Measurements from ENCODE around the gene CCL22.

Gene CCL22

GRCh38 chr16:57391708-57392107 is 33.1 kb downstream of the CCL22 start:
- peaks cover 3% of the 10 kb centered on the region for H3K27me3 ChIP-seq (ENCODE audit: insufficient read depth, low read length, poor library complexity)
- H3K4me1 ChIP-seq (ENCODE audit: insufficient read depth, low read length), result no peaks in the 10 kb centered on the region

GRCh38 chr16:57392694-57393093 is 34.1 kb downstream of the CCL22 start:
- no peak overlapping the region for H3K4me3 ChIP-seq (ENCODE audit: low read depth in 1 of 2, low read length in 2 of 2)
- H3K27ac ChIP-seq (ENCODE audit: low read length), result no peak overlapping the region
- ATAC-seq (ENCODE audit: insufficient read depth, low read depth), result no peak
- TF ChIP-seq CTCF (IDR thresholded peaks at IDR 0.05; ENCODE audit: borderline replicate concordance, extremely low read depth, low read length, poor library complexity, severe bottlenecking) (no peak), EZH2 (IDR thresholded peaks at IDR 0.05; ENCODE audit: borderline replicate concordance, low read depth, low read length, severe bottlenecking) (no peak)
- H3K36me3 ChIP-seq (ENCODE audit: insufficient read depth, low read length), result no peaks in the 10 kb centered on the region
- no peaks in the 10 kb centered on the region for H3K4me1 ChIP-seq (ENCODE audit: insufficient read depth, low read length)
- H3K4me2 ChIP-seq (ENCODE audit: insufficient read depth, low read length), result no peak overlapping the region
- H2AFZ ChIP-seq (ENCODE audit: low read depth, low read length), result no peak overlapping the region
- H3K9ac ChIP-seq (ENCODE audit: low read depth, low read length), result no peak overlapping the region
- no peaks in the 10 kb centered on the region for H4K20me1 ChIP-seq (ENCODE audit: insufficient read depth, low read length)
- no peaks in the 10 kb centered on the region for H3K9me3 ChIP-seq (ENCODE audit: insufficient read depth, low read length, severe bottlenecking)
- DNase-seq, result no peak
- no peaks in the 10 kb centered on the region for H3K79me2 ChIP-seq (ENCODE audit: insufficient read depth, low read length)
- H3K27me3 ChIP-seq (ENCODE audit: insufficient read depth, low read length, poor library complexity), result peaks cover 3% of the 10 kb centered on the region

More at GRCh38 chr16:57391708-57392107, 33.1 kb downstream of the CCL22 start:
- Histone ChIP-seq H3K27ac (ENCODE audit: low read length) (no peak overlapping the region), H2AFZ (ENCODE audit: low read depth, low read length) (no peak overlapping the region), H3K9me3 (ENCODE audit: insufficient read depth, low read length, severe bottlenecking) (no peaks in the 10 kb centered on the region), H4K20me1 (ENCODE audit: insufficient read depth, low read length) (no peaks in the 10 kb centered on the region), H3K4me3 (ENCODE audit: low read depth in 1 of 2, low read length in 2 of 2) (no peak overlapping the region), H3K36me3 (ENCODE audit: insufficient read depth, low read length) (no peaks in the 10 kb centered on the region), H3K4me2 (ENCODE audit: insufficient read depth, low read length) (no peak overlapping the region), H3K79me2 (ENCODE audit: insufficient read depth, low read length) (no peaks in the 10 kb centered on the region), H3K9ac (ENCODE audit: low read depth, low read length) (no peak overlapping the region)
- DNase-seq (no peak), ATAC-seq (ENCODE audit: insufficient read depth, low read depth) (no peak)
- TF ChIP-seq EZH2 (IDR thresholded peaks at IDR 0.05; ENCODE audit: borderline replicate concordance, low read depth, low read length, severe bottlenecking) (no peak), CTCF (IDR thresholded peaks at IDR 0.05; ENCODE audit: borderline replicate concordance, extremely low read depth, low read length, poor library complexity, severe bottlenecking) (no peak)

GRCh38 chr16:57394444-57394843 is 35.9 kb downstream of the CCL22 start:
- Histone ChIP-seq H3K9ac (ENCODE audit: low read depth, low read length) (no peak overlapping the region), H3K79me2 (ENCODE audit: insufficient read depth, low read length) (no peaks in the 10 kb centered on the region), H3K4me3 (ENCODE audit: low read depth in 1 of 2, low read length in 2 of 2) (no peak overlapping the region), H3K9me3 (ENCODE audit: insufficient read depth, low read length, severe bottlenecking) (no peaks in the 10 kb centered on the region), H4K20me1 (ENCODE audit: insufficient read depth, low read length) (no peaks in the 10 kb centered on the region), H3K4me2 (ENCODE audit: insufficient read depth, low read length) (no peak overlapping the region), H2AFZ (ENCODE audit: low read depth, low read length) (no peak overlapping the region), H3K36me3 (ENCODE audit: insufficient read depth, low read length) (no peaks in the 10 kb centered on the region), H3K27ac (ENCODE audit: low read length) (no peak overlapping the region), H3K27me3 (ENCODE audit: insufficient read depth, low read length, poor library complexity) (peaks cover 3% of the 10 kb centered on the region), H3K4me1 (ENCODE audit: insufficient read depth, low read length) (no peaks in the 10 kb centered on the region)
- ATAC-seq (ENCODE audit: insufficient read depth, low read depth), result no peak
- TF ChIP-seq CTCF (IDR thresholded peaks at IDR 0.05; ENCODE audit: borderline replicate concordance, extremely low read depth, low read length, poor library complexity, severe bottlenecking), result no peak
- no peak for TF ChIP-seq EZH2 (IDR thresholded peaks at IDR 0.05; ENCODE audit: borderline replicate concordance, low read depth, low read length, severe bottlenecking)
- no peak for DNase-seq

- H3K9ac ChIP-seq (ENCODE audit: low read depth, low read length), result no peak overlapping the region
- no peak overlapping the region for H2AFZ ChIP-seq (ENCODE audit: low read depth, low read length)
- no peaks in the 10 kb centered on the region for H4K20me1 ChIP-seq (ENCODE audit: insufficient read depth, low read length)
- H3K36me3 ChIP-seq (ENCODE audit: insufficient read depth, low read length), result no peaks in the 10 kb centered on the region
- H3K27me3 ChIP-seq (ENCODE audit: insufficient read depth, low read length, poor library complexity), result peaks cover 3% of the 10 kb centered on the region
- ATAC-seq (ENCODE audit: insufficient read depth, low read depth), result no peak
- no peak overlapping the region for H3K4me2 ChIP-seq (ENCODE audit: insufficient read depth, low read length)
- no peaks in the 10 kb centered on the region for H3K4me1 ChIP-seq (ENCODE audit: insufficient read depth, low read length)
- H3K79me2 ChIP-seq (ENCODE audit: insufficient read depth, low read length), result no peaks in the 10 kb centered on the region
- no peak overlapping the region for H3K4me3 ChIP-seq (ENCODE audit: low read depth in 1 of 2, low read length in 2 of 2)
- H3K27ac ChIP-seq (ENCODE audit: low read length), result no peak overlapping the region
- TF ChIP-seq EZH2 (IDR thresholded peaks at IDR 0.05; ENCODE audit: borderline replicate concordance, low read depth, low read length, severe bottlenecking), result no peak
- TF ChIP-seq CTCF (IDR thresholded peaks at IDR 0.05; ENCODE audit: borderline replicate concordance, extremely low read depth, low read length, poor library complexity, severe bottlenecking), result no peak
- no peaks in the 10 kb centered on the region for H3K9me3 ChIP-seq (ENCODE audit: insufficient read depth, low read length, severe bottlenecking)
- no peak for DNase-seq
These were observed 36.4 kb downstream of the CCL22 start for GRCh38 chr16:57395026-57395425.
